Right atrium auricular region (tissue), 2 donors: ENCODE data around the gene GLS. TPM values are rescaled to one million over a fixed set of nuclear protein-coding genes. Genes with fewer than 3 reads are reported as not detected.
"Not testable (repeated sequence)": the region's sequence is repeated elsewhere in the genome, so short reads cannot be mapped to it uniquely, and the experiment has no call there.

Experiments used
- DNase-seq: peaks from one replicate; pipeline ENCODE4 v3.0.0-alpha.2; 2019; ENCODE audit warnings: low spot score
- H3K27ac ChIP-seq, 2 donors: fragments of 200-600 bp; sonication (generic); 1 replicate in 1 of 2; 2 replicates in 1 of 2; pipeline ENCODE4 v1.5.1; 2016 to 2019
- H3K27me3 ChIP-seq, 2 donors: fragments of 200-600 bp; sonication (generic); one replicate each; pipeline versions ENCODE4 v1.5.1 to v1.6.0; 2017 to 2019
- H3K36me3 ChIP-seq: fragments of 200-600 bp; sonication (generic); one replicate; pipeline ENCODE4 v1.5.1; 2016
- H3K4me1 ChIP-seq, 2 donors: fragments of 200-600 bp; sonication (generic); one replicate each; pipeline versions ENCODE4 v1.5.1 to v1.6.0; 2017 to 2019
- H3K4me3 ChIP-seq, 2 donors: fragments of 200-600 bp; sonication (generic); 1 replicate in 1 of 2; 2 replicates in 1 of 2; pipeline ENCODE4 v1.5.1; 2017 to 2019; ENCODE audit warnings: mild to moderate bottlenecking in 1 of 2, moderate library complexity in 1 of 2
- H3K9me3 ChIP-seq, 2 donors: fragments of 200-600 bp; sonication (generic); one replicate each; pipeline ENCODE4 v1.5.1; 2019
- CTCF ChIP-seq, 2 donors: fragments of 200-600 bp; sonication (generic); IDR thresholded peaks; one replicate each; pipeline ENCODE4 v1.5.1; 2019; ENCODE audit warnings: antibody characterized with exemption in 2 of 2
- total RNA-seq, 2 donors: library from RNA; depleted of rRNA; stranded (reverse); fragments of >200 nt; gene quantifications; one replicate each; pipeline ENCODE4 v1.1.0, GENCODE V29; 2016

The GLS gene
- total RNA-seq, 2 donors from 2014 or later: 53.7 to 77.2 TPM

- TF ChIP-seq CTCF (IDR thresholded peaks at IDR 0.05): no peak
- no peak for DNase-seq
- Histone ChIP-seq H3K4me3 (no peak overlapping the region), H3K27ac (peak overlapping the region in 1 of 2 donors; percentile 38), H3K9me3 (no peaks in the 10 kb centered on the region), H3K36me3 (no peaks in the 10 kb centered on the region), H3K4me1 (peaks cover 0 to 29% of the 10 kb centered on the region in 2 donors), H3K27me3 (no peaks in the 10 kb centered on the region)
Observed at GRCh38 chr2:190864375-190864774, 16.2 kb upstream of the GLS start.

GRCh38 chr2:190867212-190867611 lies 13.4 kb upstream of the GLS start:
- no peaks in the 10 kb centered on the region for H3K9me3 ChIP-seq
- H3K27me3 ChIP-seq: no peaks in the 10 kb centered on the region
- H3K4me1 ChIP-seq: peaks cover 0 to 21% of the 10 kb centered on the region in 2 donors
- no peaks in the 10 kb centered on the region for H3K36me3 ChIP-seq
- peak overlapping the region in 1 of 2 donors; percentile 15 for H3K27ac ChIP-seq
- H3K4me3 ChIP-seq: no peak overlapping the region
- no peak for DNase-seq
- TF ChIP-seq CTCF (IDR thresholded peaks at IDR 0.05): no peak

- no peak overlapping the region for H3K4me3 ChIP-seq
- peaks cover 0 to 18% of the 10 kb centered on the region in 2 donors for H3K4me1 ChIP-seq
- H3K27me3 ChIP-seq: no peaks in the 10 kb centered on the region
- no peaks in the 10 kb centered on the region for H3K9me3 ChIP-seq
- H3K27ac ChIP-seq: no peak overlapping the region
- no peaks in the 10 kb centered on the region for H3K36me3 ChIP-seq
- DNase-seq: no peak
- no peak for TF ChIP-seq CTCF (IDR thresholded peaks at IDR 0.05)
Observed at GRCh38 chr2:190867832-190868231, 12.8 kb upstream of the GLS start.

GRCh38 chr2:190869721-190870120 lies 10.9 kb upstream of the GLS start:
- DNase-seq: no peak
- H3K36me3 ChIP-seq: no peaks in the 10 kb centered on the region
- no peak for TF ChIP-seq CTCF (IDR thresholded peaks at IDR 0.05)
- no peaks in the 10 kb centered on the region for H3K4me1 ChIP-seq
- H3K4me3 ChIP-seq: no peak overlapping the region
- H3K27ac ChIP-seq: no peak overlapping the region
- H3K9me3 ChIP-seq: no peaks in the 10 kb centered on the region
- H3K27me3 ChIP-seq: no peaks in the 10 kb centered on the region

GRCh38 chr2:190873451-190873850 lies 7.2 kb upstream of the GLS start:
- H3K27me3 ChIP-seq, H3K9me3 ChIP-seq, H3K4me3 ChIP-seq, DNase-seq, H3K27ac ChIP-seq, H3K4me1 ChIP-seq, H3K36me3 ChIP-seq: not testable (repeated sequence)

GRCh38 chr2:190875891-190876290 lies 4.7 kb upstream of the GLS start:
- Histone ChIP-seq H3K27ac (peak overlapping the region in 1 of 2 donors; percentile 22), H3K4me3 (no peak overlapping the region), H3K36me3 (no peaks in the 10 kb centered on the region), H3K9me3 (no peaks in the 10 kb centered on the region), H3K27me3 (no peaks in the 10 kb centered on the region), H3K4me1 (peaks cover 0 to 13% of the 10 kb centered on the region in 2 donors)
- TF ChIP-seq CTCF (IDR thresholded peaks at IDR 0.05): no peak
- no peak for DNase-seq
